ENCODE results near the gene GOLGA8N. TPM values are rescaled to one million over a fixed set of nuclear protein-coding genes. Genes with fewer than 3 reads are reported as not detected.
"Not testable (repeated sequence)": the region's sequence is repeated elsewhere in the genome, so short reads cannot be mapped to it uniquely, and the experiment has no call there.

Gene GOLGA8N
- total and polyA plus RNA-seq, 10 of the 15 experiments (the other 5 are each of a cell fraction or from before 2014, with no cell fraction given), result 0.02 to 0.33 (median 0.19) TPM

GRCh38 chr15:32615051-32615870 is 22.0 kb downstream of the GOLGA8N start, which contains the start of gene ARHGAP11A:
Gene ARHGAP11A (plus strand): TSS chr15:32615504. CDS start chr15:32616212, 708 bp downstream.
- H3K4me2 ChIP-seq (ENCODE audit: control insufficient read depth, insufficient read depth); BruUV-seq (replicated peaks); H3K36me3 ChIP-seq (ENCODE audit: control insufficient read depth in 2 of 2, insufficient read depth in 2 of 2, low read length in 1 of 2); FAIRE-seq; CTCF ChIA-PET; H3K27me3 ChIP-seq (replicated peaks in 1 of 2; ENCODE audit: control insufficient read depth in 2 of 2, insufficient read depth in 2 of 2, low read length in 1 of 2); intact Hi-C loops (cut with micrococcal nuclease; ENCODE audit: unreplicated experiment); H3K9me3 ChIP-seq (replicated peaks; ENCODE audit: control insufficient read depth, insufficient read depth, low read length); H3K4me1 ChIP-seq (ENCODE audit: control insufficient read depth, insufficient read depth, low read length); H4K20me1 ChIP-seq (ENCODE audit: control insufficient read depth, insufficient read depth): not testable (repeated sequence)
- Histone ChIP-seq H3K27ac (ENCODE audit: control insufficient read depth, insufficient read depth) (peak within 1 kb of the TSS; percentile 90), H3K9ac (ENCODE audit: control insufficient read depth, insufficient read depth, low read length) (peak within 1 kb of the TSS; percentile 90), H2AFZ (ENCODE audit: control insufficient read depth, low read depth, low read length) (peak within 1 kb of the TSS; percentile 69), H3K79me2 (ENCODE audit: control insufficient read depth, insufficient read depth, low read length) (peaks cover 29% of the 10 kb centered on the region), H3K4me3 (peak within 1 kb of the TSS; percentile 61)
- 0% methylated on average over 24 of the region's 43 CpGs for WGBS (ENCODE audit: insufficient coverage, insufficient replicate concordance, low lambda C conversion rate, missing lambda C conversion rate)
- peak; percentile 51 for DNase-seq (ENCODE audit: low read depth, low spot score)
- POLR2A ChIA-PET, result interaction anchor here (0.6 kb wide), 1 partner anchor 1989 kb away, joined by 3 read pairs; the partner anchor contains the start of gene ARHGAP11B
- TF ChIP-seq E2F4 (IDR thresholded peaks at IDR 0.05; ENCODE audit: low read depth, low read length) (peak; percentile 84), SIN3A (IDR thresholded peaks at IDR 0.05; ENCODE audit: low read depth, low read length) (peak; percentile 90), NFYB (IDR thresholded peaks at IDR 0.05; ENCODE audit: insufficient read depth, low read depth, low read length) (peak; percentile 70), MXI1 (IDR thresholded peaks at IDR 0.05; ENCODE audit: low read depth, low read length) (peak; percentile 60; the same call in 1 of the 2 replicates), POLR2A (IDR thresholded peaks at IDR 0.05; ENCODE audit: low read depth, low read length) (0 out of 2 replicates have a peak, but pooled peaks have one; percentile 19), NKRF (conservative IDR thresholded peaks at IDR 0.05) (peak; percentile 98), IRF5 (IDR thresholded peaks at IDR 0.05; ENCODE audit: borderline replicate concordance) (peak; percentile 54; the same call in 1 of the 2 replicates), FOXM1 (IDR thresholded peaks at IDR 0.05; ENCODE audit: low read depth, low read length) (0 out of 2 replicates have a peak, but pooled peaks have one; percentile 40)
- RAD21 ChIA-PET (ENCODE audit: unreplicated experiment), result interaction anchor here (0.6 kb wide), 1 partner anchor 1990 kb away, joined by 3 read pairs; the partner anchor contains the start of gene ARHGAP11B
- SMC1A ChIA-PET (ENCODE audit: uncharacterized antibody, unreplicated experiment), result interaction anchor here (0.6 kb wide), 1 partner anchor 1989 kb away, joined by 3 read pairs; the partner anchor contains the start of gene ARHGAP11B
- peak; percentile 89 for ATAC-seq
- in situ Hi-C loops (cut with MboI), result loop anchor here (25.0 kb wide), 1 partner anchor 1278 kb away; the partner anchor contains the start of gene KLF13

- H4K20me1 ChIP-seq (ENCODE audit: control insufficient read depth, insufficient read depth); RAD21 ChIA-PET (ENCODE audit: unreplicated experiment); CTCF ChIA-PET; SMC1A ChIA-PET (ENCODE audit: uncharacterized antibody, unreplicated experiment); H3K27me3 ChIP-seq (replicated peaks in 1 of 2; ENCODE audit: control insufficient read depth in 2 of 2, insufficient read depth in 2 of 2, low read length in 1 of 2); H3K4me2 ChIP-seq (ENCODE audit: control insufficient read depth, insufficient read depth); intact Hi-C loops (cut with micrococcal nuclease; ENCODE audit: unreplicated experiment); H3K36me3 ChIP-seq (ENCODE audit: control insufficient read depth in 2 of 2, insufficient read depth in 2 of 2, low read length in 1 of 2); H3K9me3 ChIP-seq (replicated peaks; ENCODE audit: control insufficient read depth, insufficient read depth, low read length); FAIRE-seq; POLR2A ChIA-PET; H3K4me1 ChIP-seq (ENCODE audit: control insufficient read depth, insufficient read depth, low read length); DNase-seq (ENCODE audit: low read depth, low spot score): not testable (repeated sequence)
- ATAC-seq, result peak; percentile 30
- Histone ChIP-seq H3K79me2 (ENCODE audit: control insufficient read depth, insufficient read depth, low read length) (peaks cover 29% of the 10 kb centered on the region), H3K27ac (ENCODE audit: control insufficient read depth, insufficient read depth) (peak overlapping the region; percentile 90), H2AFZ (ENCODE audit: control insufficient read depth, low read depth, low read length) (peak overlapping the region; percentile 65), H3K4me3 (peak overlapping the region; percentile 60), H3K9ac (ENCODE audit: control insufficient read depth, insufficient read depth, low read length) (peak overlapping the region; percentile 90)
- in situ Hi-C loops (cut with MboI), result loop anchor here (25.0 kb wide), 1 partner anchor 1279 kb away; the partner anchor contains the start of gene KLF13
- 2% methylated on average over 15 of the region's 24 CpGs for WGBS (ENCODE audit: insufficient coverage, insufficient replicate concordance, low lambda C conversion rate, missing lambda C conversion rate)
- TSS peak; percentile 92 for BruUV-seq (replicated peaks)
These were observed 22.7 kb downstream of the GOLGA8N start for GRCh38 chr15:32615871-32616426.

All from GM12878 (cell line).